Upper lobe of left lung (tissue), 6 donors: ENCODE results near the gene NEDD4L. TPM values are rescaled to one million over a fixed set of nuclear protein-coding genes. Genes with fewer than 3 reads are reported as not detected.

ENCODE experiments used
- ATAC-seq, 2 donors: fragments of 200-7000 bp; cut with Tn5 transposase; one replicate each; pipeline ENCODE4 v1.9.1; 2022; ENCODE audit warnings: mild to moderate bottlenecking in 2 of 2, moderate library complexity in 2 of 2; ENCODE audit not compliant: low FRiP score in 2 of 2
- DNase-seq, 2 donors: peaks; one replicate each; pipeline ENCODE4 v3.0.0-alpha.2; 2019 to 2020
- H3K27ac ChIP-seq, 4 donors: fragments of 200-600 bp; sonication (generic); one replicate each; pipeline ENCODE4 v1.5.1; 2016 to 2019
- H3K27me3 ChIP-seq, 4 donors: fragments of 200-600 bp; sonication (generic); one replicate each; pipeline ENCODE4 v1.5.1; 2017 to 2019
- H3K36me3 ChIP-seq, 4 donors: fragments of 200-600 bp; sonication (generic); one replicate each; pipeline ENCODE4 v1.5.1; 2016 to 2019
- H3K4me1 ChIP-seq, 4 donors: fragments of 200-600 bp; sonication (generic); one replicate each; pipeline ENCODE4 v1.5.1; 2018 to 2019
- H3K4me3 ChIP-seq, 4 donors: fragments of 200-600 bp; sonication (generic); one replicate each; pipeline ENCODE4 v1.5.1; 2017 to 2019; ENCODE audit warnings: mild to moderate bottlenecking in 2 of 4, moderate library complexity in 1 of 4
- H3K9me3 ChIP-seq, 4 donors: fragments of 200-600 bp; sonication (generic); one replicate each; pipeline ENCODE4 v1.5.1; 2018 to 2019
- EP300 ChIP-seq, 4 donors: sonication (generic); formaldehyde crosslinking; IDR thresholded peaks; one replicate each; pipeline ENCODE4 v1.5.1; 2017; ENCODE audit warnings: antibody characterized with exemption in 4 of 4, control low read depth in 2 of 4
- POLR2A ChIP-seq, 4 donors: fragments of 450-650 bp; IDR thresholded peaks; one replicate each; pipeline ENCODE4 v1.5.1; 2016 to 2017; ENCODE audit warnings: antibody characterized with exemption in 4 of 4, mild to moderate bottlenecking in 2 of 4
- POLR2AphosphoS5 ChIP-seq, 2 donors: sonication (generic); formaldehyde crosslinking; IDR thresholded peaks; one replicate each; pipeline ENCODE4 v1.5.1; 2017; ENCODE audit warnings: antibody characterized with exemption in 2 of 2
- WGBS, 2 donors: methylation state at CpG; one replicate each; pipeline ENCODE4 v1.1.5; 2017 to 2018; 5-methylcytosine and 5-hydroxymethylcytosine counted together
- total RNA-seq, 6 donors: library from RNA; depleted of rRNA in 4 of 6; stranded (reverse); fragments of >200 nt in 4 of 6; gene quantifications; one replicate each; pipeline versions ENCODE4 v1.1.0 to v1.2.1, GENCODE V29; 2016 to 2021
- TF ChIP-seq, protein P1 (sequence below), 6 experiments: fragments of 450-650 bp in 4 of 6; fragments of 200-600 bp in 2 of 6; sonication (generic) in 2 of 6; IDR thresholded peaks; one replicate each; pipeline ENCODE4 v1.5.1; 2016 to 2019; ENCODE audit warnings: antibody characterized with exemption in 6 of 6
- donor health status: DM: no; HTN: no; CAD: no; lungs with moderate emphysema.
- donor health status: DM: no; HTN: yes; CAD: no; lungs with severe emphysema.

NEDD4L gene
- total RNA-seq, 6 donors from 2014 or later, result 148 to 491 (median 300) TPM

DNA sequence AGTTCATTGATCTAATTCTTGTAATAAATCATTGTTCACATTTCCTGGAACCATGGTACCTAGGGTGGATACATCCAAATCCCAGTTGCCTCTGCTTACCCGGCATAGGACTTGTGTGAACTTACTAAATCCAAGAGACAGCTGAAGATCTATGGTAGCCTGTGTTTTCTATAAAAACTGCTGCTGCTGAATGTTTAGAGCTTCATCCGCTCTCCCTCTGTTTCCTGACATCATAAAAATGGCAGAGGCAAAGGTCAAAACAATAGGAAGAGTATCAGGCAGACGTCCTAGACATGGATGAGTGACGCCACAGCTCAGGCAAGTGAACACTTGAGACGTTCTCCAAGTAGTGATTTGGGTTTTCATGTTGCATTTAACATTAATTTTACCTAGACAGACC is 326.6 kb downstream of the NEDD4L start:
- H3K36me3 ChIP-seq, result peaks cover 3 to 98% (median 69%) of the 10 kb centered on the region in 4 donors
- no peak overlapping the region for H3K4me3 ChIP-seq
- H3K27me3 ChIP-seq, result no peaks in the 10 kb centered on the region
- no peak for ATAC-seq
- H3K9me3 ChIP-seq, result no peaks in the 10 kb centered on the region
- DNase-seq, result no peak
- H3K27ac ChIP-seq, result no peak overlapping the region
- no peaks in the 10 kb centered on the region for H3K4me1 ChIP-seq
- no peak for TF ChIP-seq EP300 (IDR thresholded peaks at IDR 0.05)
- TF ChIP-seq, protein P1, sequence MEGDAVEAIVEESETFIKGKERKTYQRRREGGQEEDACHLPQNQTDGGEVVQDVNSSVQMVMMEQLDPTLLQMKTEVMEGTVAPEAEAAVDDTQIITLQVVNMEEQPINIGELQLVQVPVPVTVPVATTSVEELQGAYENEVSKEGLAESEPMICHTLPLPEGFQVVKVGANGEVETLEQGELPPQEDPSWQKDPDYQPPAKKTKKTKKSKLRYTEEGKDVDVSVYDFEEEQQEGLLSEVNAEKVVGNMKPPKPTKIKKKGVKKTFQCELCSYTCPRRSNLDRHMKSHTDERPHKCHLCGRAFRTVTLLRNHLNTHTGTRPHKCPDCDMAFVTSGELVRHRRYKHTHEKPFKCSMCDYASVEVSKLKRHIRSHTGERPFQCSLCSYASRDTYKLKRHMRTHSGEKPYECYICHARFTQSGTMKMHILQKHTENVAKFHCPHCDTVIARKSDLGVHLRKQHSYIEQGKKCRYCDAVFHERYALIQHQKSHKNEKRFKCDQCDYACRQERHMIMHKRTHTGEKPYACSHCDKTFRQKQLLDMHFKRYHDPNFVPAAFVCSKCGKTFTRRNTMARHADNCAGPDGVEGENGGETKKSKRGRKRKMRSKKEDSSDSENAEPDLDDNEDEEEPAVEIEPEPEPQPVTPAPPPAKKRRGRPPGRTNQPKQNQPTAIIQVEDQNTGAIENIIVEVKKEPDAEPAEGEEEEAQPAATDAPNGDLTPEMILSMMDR (IDR thresholded peaks at IDR 0.05), result no peak
- no peak for TF ChIP-seq POLR2A (IDR thresholded peaks at IDR 0.05)
- TF ChIP-seq POLR2AphosphoS5 (IDR thresholded peaks at IDR 0.05), result no peak
- WGBS, 2 donors, result 85 to 89% methylated on average over 5 of the region's 5 CpGs

DNA sequence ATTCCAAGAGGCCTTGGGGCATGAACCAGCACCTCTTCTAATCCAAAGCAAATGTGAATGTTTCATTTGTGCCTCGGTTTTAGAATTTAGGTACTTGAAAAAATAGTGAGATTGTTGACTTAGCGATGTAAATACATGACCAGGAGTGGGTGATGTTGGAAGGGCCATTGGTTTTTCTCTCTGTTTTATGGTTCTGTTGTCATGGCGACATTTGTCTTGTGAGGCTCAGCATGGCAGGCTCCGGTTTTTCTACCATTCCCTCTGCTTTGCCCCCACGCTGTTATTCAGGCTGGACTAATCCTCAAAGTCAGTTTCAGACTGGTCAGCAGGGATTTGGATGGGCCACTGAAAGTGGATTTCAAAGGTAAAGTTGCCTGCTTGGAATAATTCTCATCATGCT is 329.5 kb downstream of the NEDD4L start:
- ATAC-seq (no peak), DNase-seq (no peak)
- no peak overlapping the region for H3K4me3 ChIP-seq
- H3K36me3 ChIP-seq, result peaks cover 0 to 96% (median 63%) of the 10 kb centered on the region in 4 donors
- 72 to 83% methylated on average over 5 of the region's 5 CpGs for WGBS, 2 donors
- H3K9me3 ChIP-seq, result no peaks in the 10 kb centered on the region
- no peak overlapping the region for H3K27ac ChIP-seq
- H3K27me3 ChIP-seq, result no peaks in the 10 kb centered on the region
- TF ChIP-seq POLR2A (IDR thresholded peaks at IDR 0.05) (no peak), POLR2AphosphoS5 (IDR thresholded peaks at IDR 0.05) (no peak), EP300 (IDR thresholded peaks at IDR 0.05) (no peak)
- TF ChIP-seq, protein P1 (IDR thresholded peaks at IDR 0.05), result no peak
- no peaks in the 10 kb centered on the region for H3K4me1 ChIP-seq

DNA sequence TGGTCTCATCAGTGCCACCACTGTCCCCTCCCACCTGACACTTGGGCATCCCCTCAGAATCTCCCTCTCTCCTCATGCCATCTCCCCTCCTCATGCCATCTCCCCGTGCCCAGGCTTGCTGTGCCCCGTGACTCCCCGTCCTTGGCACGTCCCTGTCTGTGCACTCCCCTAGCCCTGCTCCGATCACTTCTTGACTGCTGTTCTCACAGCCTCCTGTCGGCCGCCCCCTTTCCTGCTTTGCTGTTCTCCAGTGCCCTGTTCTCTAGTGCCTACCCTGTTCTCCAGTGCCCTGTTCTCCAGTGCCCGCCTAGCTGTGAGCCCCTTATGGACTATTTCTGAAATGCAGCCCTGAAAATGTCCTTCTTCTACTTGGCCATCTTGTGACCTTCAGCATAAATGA is 331.0 kb downstream of the NEDD4L start:
- ATAC-seq, result no peak
- DNase-seq, result no peak
- H3K9me3 ChIP-seq, result no peaks in the 10 kb centered on the region
- 95 to 98% methylated on average over 8 of the region's 8 CpGs for WGBS, 2 donors
- H3K4me3 ChIP-seq, result no peak overlapping the region
- peaks cover 0 to 89% (median 59%) of the 10 kb centered on the region in 4 donors for H3K36me3 ChIP-seq
- TF ChIP-seq, protein P1 (IDR thresholded peaks at IDR 0.05), result no peak
- TF ChIP-seq EP300 (IDR thresholded peaks at IDR 0.05) (no peak), POLR2A (IDR thresholded peaks at IDR 0.05) (no peak), POLR2AphosphoS5 (IDR thresholded peaks at IDR 0.05) (no peak)
- H3K4me1 ChIP-seq, result no peaks in the 10 kb centered on the region
- no peaks in the 10 kb centered on the region for H3K27me3 ChIP-seq
- no peak overlapping the region for H3K27ac ChIP-seq

DNA sequence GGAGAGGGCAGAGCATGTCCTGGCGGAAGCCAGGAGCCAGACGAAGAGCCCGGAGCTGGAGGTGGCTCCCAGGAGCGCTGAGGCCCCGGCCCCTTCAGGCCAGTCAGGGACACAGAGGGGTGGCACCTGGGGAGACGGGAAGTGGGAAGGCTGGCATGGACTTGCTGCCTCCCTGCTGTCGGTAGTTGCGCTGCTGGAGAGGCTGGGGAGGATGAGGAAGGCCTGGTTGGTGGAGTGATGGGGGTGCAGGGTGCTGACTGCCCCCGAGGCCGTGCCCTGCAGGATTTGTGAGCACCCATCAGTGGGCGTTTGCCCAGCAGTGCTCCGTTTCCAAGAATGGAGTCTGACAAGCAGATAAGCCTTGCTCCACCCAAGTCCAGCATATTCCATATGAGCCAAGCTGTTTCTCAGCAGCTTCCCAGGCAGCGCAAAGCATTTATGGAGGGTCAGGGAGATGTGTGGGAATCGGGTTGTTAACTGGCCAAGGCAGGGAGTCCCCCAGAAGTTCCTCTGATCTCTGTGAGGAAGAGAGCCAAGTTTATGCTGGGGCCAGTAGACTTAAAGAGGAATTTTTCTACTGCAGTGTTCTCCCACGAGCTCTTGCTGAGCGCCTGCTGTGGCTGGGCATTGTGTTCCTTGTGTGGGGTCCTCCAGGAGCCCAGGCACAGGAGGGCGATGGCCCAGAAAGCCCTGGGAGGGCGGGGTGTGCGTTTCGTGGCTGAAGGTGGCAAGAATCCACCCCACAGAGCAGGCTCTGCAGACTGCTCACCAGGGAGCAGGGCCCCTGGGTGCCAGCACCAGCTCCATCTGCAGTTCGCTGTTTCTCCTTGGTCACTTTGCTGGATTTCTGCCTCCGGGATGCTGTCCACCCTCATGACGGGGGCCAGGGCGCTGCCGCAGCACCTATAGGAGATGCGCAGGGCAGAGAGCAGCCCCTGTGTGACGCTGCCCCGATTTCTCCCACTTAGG is 334.7 kb downstream of the NEDD4L start:
- DNase-seq (peak in 1 of 2 donors; percentile 63), ATAC-seq (peak in 1 of 2 donors; percentile 16)
- TF ChIP-seq POLR2A (IDR thresholded peaks at IDR 0.05) (no peak), EP300 (IDR thresholded peaks at IDR 0.05) (no peak), POLR2AphosphoS5 (IDR thresholded peaks at IDR 0.05) (no peak)
- TF ChIP-seq, protein P1 (IDR thresholded peaks at IDR 0.05), result no peak
- peaks cover 0 to 72% (median 51%) of the 10 kb centered on the region in 4 donors for H3K36me3 ChIP-seq
- H3K4me1 ChIP-seq, result no peaks in the 10 kb centered on the region
- no peaks in the 10 kb centered on the region for H3K27me3 ChIP-seq
- 92 to 93% methylated on average over 18 to 28 of the region's 28 CpGs for WGBS, 2 donors
- H3K27ac ChIP-seq, result no peak overlapping the region
- no peaks in the 10 kb centered on the region for H3K9me3 ChIP-seq
- H3K4me3 ChIP-seq, result no peak overlapping the region
